Kidney (tissue), 14 donors: ENCODE measurements around the gene AHDC1. TPM values are rescaled to one million over a fixed set of nuclear protein-coding genes. Genes with fewer than 3 reads are reported as not detected.

ENCODE experiments used
- DNase-seq, 5 donors: peaks; one replicate each; pipeline ENCODE4 v3.0.0-alpha.2; 2013 to 2020
- FAIRE-seq: peaks from 2 replicates; lab custom pipeline; 2012; peaks lifted over from hg19 to GRCh38; lab: Jason Lieb, UNC
- H3K27ac ChIP-seq, 2 donors: one replicate each; pipeline ENCODE4 v1.7.0; 2013; ENCODE audit warnings: low read depth in 2 of 2, low read length in 2 of 2, inconsistent platforms in 1 of 2
- H3K27me3 ChIP-seq: one replicate; pipeline ENCODE4 v1.7.1; 2013; ENCODE audit warnings: low read length, inconsistent platforms; ENCODE audit not compliant: control insufficient read depth, insufficient read depth
- H3K36me3 ChIP-seq, 3 donors: one replicate each; pipeline versions ENCODE4 v1.7.0 to v1.7.1; 2013; ENCODE audit warnings: low read length in 3 of 3, control low read depth in 1 of 3, inconsistent platforms in 1 of 3; ENCODE audit not compliant: insufficient read depth in 3 of 3, control insufficient read depth in 2 of 3
- H3K4me1 ChIP-seq, 3 donors: one replicate each; pipeline versions ENCODE4 v1.7.0 to v1.7.1; 2013; ENCODE audit warnings: low read length in 3 of 3, inconsistent platforms in 1 of 3, low read depth in 1 of 3; ENCODE audit not compliant: control insufficient read depth in 2 of 3, insufficient read depth in 2 of 3
- H3K4me3 ChIP-seq, 3 donors: one replicate each; pipeline versions ENCODE4 v1.7.0 to v1.8.1; 2013; ENCODE audit warnings: low read length in 3 of 3, control low read depth in 1 of 3, inconsistent platforms in 1 of 3
- H3K9ac ChIP-seq, 3 donors: one replicate each; pipeline versions ENCODE4 v1.7.0 to v1.7.1; 2013; ENCODE audit warnings: low read length in 3 of 3, control low read depth in 1 of 3, inconsistent platforms in 1 of 3
- H3K9me3 ChIP-seq, 3 donors: one replicate each; pipeline versions ENCODE4 v1.7.0 to v1.7.1; 2013; ENCODE audit warnings: low read length in 3 of 3, control low read depth in 1 of 3, inconsistent platforms in 1 of 3; ENCODE audit not compliant: control insufficient read depth in 2 of 3, insufficient read depth in 1 of 3
- CTCF ChIP-seq: IDR thresholded peaks from 3 replicates; pipeline ENCODE4 v1.5.1; 2012; ENCODE audit warnings: mild to moderate bottlenecking, moderate library complexity, borderline replicate concordance; ENCODE audit not compliant: insufficient read depth; ENCODE audit errors: extremely low read depth
- intact Hi-C: fragments of 100-400 bp; cut with DNase I; formaldehyde crosslinking; loops from one replicate; pipeline ENCODE4 v1.11.1; 2022
- polyA plus RNA-seq: library from polyadenylated mRNA; stranded (reverse); fragments of 350-450 nt; fragmentation: Illumina TruSeq; extraction: RNeasy Lipid Tissue Mini Kit (QIAGEN cat#74804); gene quantifications from one replicate; pipeline ENCODE4 v1.2.3, GENCODE V29; 2014; ENCODE audit warnings: low read depth, low replicate concordance; ENCODE audit not compliant: insufficient read depth
- total RNA-seq: library from RNA; stranded (reverse); fragmentation: NEBNext Ultra II Directional; extraction: Animal tissue kit (Norgen Biotek cat#: 25700); gene quantifications from one replicate; pipeline ENCODE4 v1.2.1, GENCODE V29; 2021
- donor health status: control.
- donor health status: control.
- donor health status: control.
- donor health status: control.
- donor health status: control.
- donor health status: DM: yes; HTN: yes; CAD: no.
- donor health status: Normal renal cell carcinoma (clear cell type).

The AHDC1 gene
- total and polyA plus RNA-seq, 2 donors from 2014 or later: 8.5 to 48.2 TPM

GRCh38 chr1:27526569-27527222 is 77.2 kb downstream of the AHDC1 start:
- FAIRE-seq: no peak
- DNase-seq: peak in 2 of 5 donors; percentile 58 to 65
- Histone ChIP-seq H3K27me3 (no peaks in the 10 kb centered on the region), H3K36me3 (no peaks in the 10 kb centered on the region), H3K9me3 (no peaks in the 10 kb centered on the region), H3K4me3 (peak overlapping the region in 2 of 3 donors; percentile 24 to 32), H3K9ac (peak overlapping the region in 2 of 3 donors; percentile 10 to 58), H3K27ac (peak overlapping the region; percentile 88 to 94), H3K4me1 (peaks cover 33 to 48% (median 35%) of the 10 kb centered on the region in 3 donors)
- intact Hi-C loops: no loop called here
- no peak for TF ChIP-seq CTCF

- H3K4me3 ChIP-seq: peak overlapping the region in 2 of 3 donors; percentile 24 to 35
- no peaks in the 10 kb centered on the region for H3K36me3 ChIP-seq
- no peaks in the 10 kb centered on the region for H3K27me3 ChIP-seq
- H3K9me3 ChIP-seq: no peaks in the 10 kb centered on the region
- H3K9ac ChIP-seq: peak overlapping the region in 2 of 3 donors; percentile 1 to 8
- H3K27ac ChIP-seq: peak overlapping the region; percentile 54 to 66
- H3K4me1 ChIP-seq: peaks cover 33 to 56% (median 38%) of the 10 kb centered on the region in 3 donors
- FAIRE-seq (no peak), DNase-seq (peak; percentile 86 to 96 (median 90))
- no peak for TF ChIP-seq CTCF
- intact Hi-C loops: no loop called here
Measured at GRCh38 chr1:27525296-27526272, 78.4 kb downstream of the AHDC1 start.

DNA sequence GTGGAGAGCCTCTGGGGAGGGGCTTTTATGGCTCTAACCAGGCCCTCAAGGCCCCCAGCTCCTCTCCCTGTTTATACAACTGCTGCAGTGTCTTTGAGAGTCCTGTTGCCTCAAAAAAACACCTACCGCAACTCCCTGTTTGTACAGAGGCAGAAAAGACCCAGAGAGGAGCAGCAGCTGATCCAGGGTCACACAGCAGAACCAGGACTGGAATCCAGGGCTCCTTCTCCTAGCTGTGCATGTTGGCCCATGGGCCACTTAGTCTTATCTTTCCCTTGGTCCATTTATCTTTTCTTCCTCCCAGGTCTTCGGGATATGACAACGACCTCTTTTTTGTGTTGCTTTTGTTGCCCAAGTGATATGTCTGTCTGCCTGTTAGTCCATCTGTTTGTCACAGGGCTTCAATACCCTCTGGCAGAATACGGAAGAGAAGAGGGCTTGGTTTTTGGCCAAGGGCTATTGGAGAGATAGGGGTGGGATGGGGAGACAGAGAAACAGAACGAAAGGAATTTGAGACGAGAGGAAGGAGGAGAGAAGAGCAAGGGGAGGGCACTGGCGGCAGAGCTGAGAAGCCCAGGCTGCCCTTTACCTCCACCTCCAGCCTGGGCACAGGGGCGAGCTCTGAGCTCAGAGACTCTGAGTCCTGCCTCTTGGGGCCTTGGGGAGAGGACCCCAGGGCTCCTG is 80.5 kb downstream of the AHDC1 start:
- H3K27me3 ChIP-seq: no peaks in the 10 kb centered on the region
- H3K27ac ChIP-seq: no peak overlapping the region
- H3K36me3 ChIP-seq: no peaks in the 10 kb centered on the region
- TF ChIP-seq CTCF: no peak
- peaks cover 31 to 60% (median 42%) of the 10 kb centered on the region in 3 donors for H3K4me1 ChIP-seq
- H3K4me3 ChIP-seq: no peak overlapping the region
- FAIRE-seq (no peak), DNase-seq (no peak)
- intact Hi-C loops: no loop called here
- no peak overlapping the region for H3K9ac ChIP-seq
- no peaks in the 10 kb centered on the region for H3K9me3 ChIP-seq
